CD4-positive, alpha-beta T cell treated with Interleukin-17A for 1 hour (primary cell): ENCODE data around the gene TBC1D19.
A peak's percentile ranks its signal among the peaks of the same experiment; 100 is the strongest.
"Not testable (repeated sequence)": the region's sequence is repeated elsewhere in the genome, so short reads cannot be mapped to it uniquely, and the experiment has no call there.

Experiments
- DNase-seq: peaks from one replicate; pipeline ENCODE4 v3.0.0-alpha.2; 2020

The TBC1D19 gene, protein sequence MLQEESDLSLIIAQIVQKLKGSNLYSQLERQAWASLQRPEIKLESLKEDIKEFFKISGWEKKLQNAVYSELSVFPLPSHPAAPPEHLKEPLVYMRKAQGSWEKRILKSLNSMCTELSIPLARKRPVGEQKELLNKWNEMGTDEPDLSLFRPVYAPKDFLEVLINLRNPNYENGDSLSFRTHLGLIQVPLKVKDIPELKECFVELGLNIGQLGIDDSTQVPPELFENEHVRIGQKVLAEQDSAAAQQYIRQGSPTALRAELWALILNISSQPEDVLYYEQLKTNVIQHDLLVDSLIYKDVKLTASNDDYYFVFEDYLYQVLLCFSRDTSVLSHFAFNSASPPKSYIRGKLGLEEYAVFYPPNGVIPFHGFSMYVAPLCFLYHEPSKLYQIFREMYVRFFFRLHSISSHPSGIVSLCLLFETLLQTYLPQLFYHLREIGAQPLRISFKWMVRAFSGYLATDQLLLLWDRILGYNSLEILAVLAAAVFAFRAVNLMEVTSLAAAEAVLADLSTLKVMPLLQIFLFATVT

DNA sequence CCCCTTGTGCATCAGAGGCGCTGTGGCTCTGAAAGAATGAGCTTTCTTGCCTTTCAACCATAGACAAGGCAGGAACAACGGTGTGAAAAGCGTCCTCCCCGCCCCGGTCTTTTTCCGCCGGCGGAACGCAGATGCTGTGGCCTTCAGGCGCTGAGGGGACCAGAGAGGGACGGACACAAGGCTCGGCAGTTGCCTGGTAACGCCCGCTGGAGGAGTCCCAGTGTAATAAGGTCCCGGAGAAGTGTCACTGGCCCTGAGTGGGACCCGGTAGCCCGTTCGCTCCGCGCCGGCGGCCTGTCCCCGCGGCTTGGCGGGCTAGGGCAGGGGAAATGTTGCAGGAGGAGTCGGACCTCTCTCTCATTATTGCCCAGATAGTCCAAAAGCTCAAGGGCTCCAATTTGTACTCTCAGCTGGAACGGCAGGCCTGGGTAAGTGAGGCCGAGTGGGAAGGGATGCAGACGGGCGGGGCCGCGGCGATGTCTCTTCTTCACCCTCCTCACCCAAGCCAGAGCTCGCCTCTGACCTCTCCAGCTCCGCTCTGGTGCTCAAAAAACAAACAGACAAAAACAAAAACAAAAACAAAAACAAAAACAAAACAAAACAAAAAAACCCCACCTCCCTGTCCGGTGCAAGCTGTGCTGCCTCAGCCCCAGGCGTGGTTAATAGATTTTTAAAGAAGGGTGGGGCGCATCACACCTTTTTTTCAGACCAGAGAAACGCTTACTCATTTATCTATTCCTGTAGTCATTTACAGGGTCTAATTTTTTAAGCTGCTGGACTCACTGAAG lies at the start of gene TBC1D19:
Gene TBC1D19 (plus strand): TSS at position 220 of the 788 bp plus-strand sequence. CDS start 110 bp downstream, at position 330.
- peak; percentile 92 for DNase-seq

DNA sequence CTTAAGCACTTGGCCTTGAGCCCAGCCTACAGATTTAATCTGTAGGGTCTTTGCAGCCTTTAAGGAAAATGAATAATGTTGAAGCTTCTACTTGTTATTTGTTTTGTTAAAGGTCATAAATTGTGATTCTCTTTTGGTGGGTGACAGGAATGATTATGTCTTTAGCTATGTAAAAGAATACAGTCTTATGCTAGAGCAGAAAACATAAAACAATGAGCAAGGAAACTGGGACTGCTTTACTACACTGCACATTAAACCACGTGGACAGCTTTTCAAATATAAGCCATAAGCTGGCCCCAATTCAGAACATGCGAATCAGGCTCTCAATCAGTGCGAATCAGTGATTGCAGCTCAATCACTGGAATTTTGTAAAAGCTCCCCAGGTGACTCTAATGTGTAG lies 40.9 kb upstream of the TBC1D19 start:
- no peak for DNase-seq

DNA sequence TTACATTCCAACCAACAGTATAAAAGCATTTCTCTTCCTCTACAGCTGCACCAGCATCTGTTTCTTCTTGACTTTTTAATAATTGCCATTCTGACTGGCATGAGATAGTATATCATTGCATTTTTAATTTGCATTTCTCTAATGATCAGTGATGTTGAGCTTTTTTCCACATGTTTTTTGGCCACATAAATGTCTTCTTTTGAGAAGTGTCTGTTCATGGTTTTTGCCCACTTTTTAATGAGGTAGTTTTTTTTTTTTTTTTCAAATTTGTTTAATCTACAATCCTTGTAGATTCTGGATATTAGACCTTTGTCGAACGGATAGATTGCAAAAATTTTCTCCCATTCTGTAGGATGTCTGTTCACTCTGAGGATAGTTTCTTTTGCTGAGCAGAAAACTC lies 39.5 kb upstream of the TBC1D19 start:
- DNase-seq = no peak

DNA sequence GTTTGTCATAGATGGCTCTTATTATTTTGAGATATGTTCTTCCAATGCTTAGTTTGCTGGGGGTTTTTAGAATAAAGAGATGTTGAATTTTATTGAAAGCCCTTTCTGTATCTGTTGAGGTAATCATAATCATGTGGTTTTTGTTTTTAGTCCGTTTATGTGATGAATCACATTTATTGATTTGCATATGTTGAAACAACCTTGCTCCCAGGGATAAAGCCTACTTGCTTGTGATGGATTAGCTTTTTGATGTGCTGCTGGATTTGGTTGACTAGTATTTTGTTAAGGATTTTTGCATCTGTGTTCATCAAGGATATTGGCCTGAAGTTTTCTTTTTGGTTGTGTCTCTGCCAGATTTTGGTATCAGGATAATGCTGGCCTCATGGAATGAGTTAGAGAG lies 35.5 kb upstream of the TBC1D19 start:
- not testable (repeated sequence) for DNase-seq

- DNase-seq = no peak
These were observed 26.7 kb upstream of the TBC1D19 start for GRCh38 chr4:26557164-26557563.

- DNase-seq = no peak
These were observed 25.6 kb upstream of the TBC1D19 start for GRCh38 chr4:26558166-26558895.

GRCh38 chr4:26566133-26566532 lies 17.8 kb upstream of the TBC1D19 start:
- no peak for DNase-seq

DNA sequence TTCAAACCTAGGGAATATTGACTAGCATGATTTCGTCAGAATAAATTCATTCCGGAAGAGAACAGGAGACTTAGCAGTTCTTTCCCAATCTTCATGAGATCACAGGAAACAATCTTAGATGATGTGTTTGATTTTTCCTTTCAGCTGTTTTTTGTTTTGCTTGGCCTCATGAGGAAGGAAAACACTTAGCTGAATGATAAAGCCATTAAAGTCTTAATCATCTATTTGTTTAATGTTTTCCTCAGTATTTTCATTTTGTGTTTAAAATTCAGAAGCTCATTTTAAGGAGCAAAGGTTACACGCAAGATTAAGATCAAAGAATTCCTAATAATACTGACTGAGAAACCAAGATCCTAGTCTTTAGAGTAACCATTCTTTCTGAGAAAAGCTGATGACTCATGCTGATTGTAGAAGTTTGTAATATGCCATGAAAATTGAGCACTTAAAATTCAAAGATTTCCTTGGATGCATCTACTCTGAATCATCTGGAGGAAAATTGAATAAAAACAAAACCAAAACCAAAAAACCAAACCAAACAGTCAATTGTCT lies 15.4 kb upstream of the TBC1D19 start:
- DNase-seq = no peak

- DNase-seq = no peak
These were observed 13.3 kb upstream of the TBC1D19 start for GRCh38 chr4:26570596-26570995.

- DNase-seq = no peak
These were observed 10.5 kb upstream of the TBC1D19 start for GRCh38 chr4:26573389-26573794.

DNA sequence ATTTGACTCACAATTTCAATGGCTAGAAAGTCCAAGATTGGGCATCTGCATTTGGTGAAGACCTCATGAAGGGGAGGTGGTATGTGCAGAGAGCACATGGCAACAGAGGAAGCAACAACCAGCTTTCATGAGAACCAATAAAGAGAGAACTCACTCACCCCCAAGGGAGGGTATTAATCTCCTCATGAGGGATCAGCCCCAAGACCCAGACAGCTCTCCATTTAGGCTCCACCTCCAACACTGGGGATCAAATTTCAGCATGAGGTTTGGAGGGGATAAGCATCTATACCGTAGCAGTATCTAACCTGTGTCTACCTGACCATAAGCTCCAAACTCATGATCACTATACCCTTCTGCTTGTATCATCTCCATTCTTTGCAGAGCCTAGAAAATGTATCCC lies 9.3 kb upstream of the TBC1D19 start:
- no peak for DNase-seq

DNA sequence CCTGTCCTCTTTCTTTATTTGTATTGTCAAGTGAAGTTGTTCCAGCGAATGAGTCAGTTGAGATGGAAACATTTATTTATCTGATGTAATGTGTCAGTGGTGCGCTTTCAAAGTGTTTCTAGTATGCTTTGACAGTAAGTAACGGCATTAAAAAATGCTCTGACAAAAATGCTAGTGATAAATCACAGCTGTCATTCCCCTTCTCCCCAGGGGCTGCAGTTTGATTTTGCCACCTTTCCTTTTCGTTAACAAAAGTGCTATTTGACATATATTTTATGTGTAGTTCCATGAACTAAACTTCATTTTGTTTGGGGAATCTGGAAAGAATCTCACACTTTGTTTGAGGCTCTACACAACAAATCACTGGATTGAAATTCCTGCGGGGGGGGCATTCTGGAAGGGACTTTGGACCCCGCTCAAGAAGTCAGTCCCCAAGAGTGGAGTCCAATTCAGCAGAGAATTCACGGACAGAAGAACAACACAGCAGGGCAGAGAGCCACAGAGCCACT lies 7.6 kb upstream of the TBC1D19 start:
- no peak for DNase-seq

DNA sequence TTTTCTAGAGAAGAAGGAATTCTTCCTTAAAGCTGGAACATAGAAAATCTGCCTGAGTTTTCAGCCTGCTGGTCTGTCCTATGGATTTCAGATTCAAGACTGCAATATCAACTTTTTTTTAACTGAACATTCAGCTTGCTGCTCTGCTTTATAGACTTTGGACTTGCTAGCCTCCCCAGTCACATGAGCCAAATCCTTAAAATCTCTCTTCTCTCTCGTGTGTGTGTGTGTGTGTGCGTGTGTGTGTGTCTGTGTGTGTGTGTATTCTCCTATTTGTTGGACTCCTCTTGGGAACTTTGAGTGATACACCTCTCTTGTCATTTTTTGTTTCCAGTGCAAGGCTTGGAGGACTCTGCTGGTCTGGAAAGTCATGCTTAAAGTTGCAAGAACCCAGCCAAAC lies 6.8 kb upstream of the TBC1D19 start:
- DNase-seq = no peak

DNA sequence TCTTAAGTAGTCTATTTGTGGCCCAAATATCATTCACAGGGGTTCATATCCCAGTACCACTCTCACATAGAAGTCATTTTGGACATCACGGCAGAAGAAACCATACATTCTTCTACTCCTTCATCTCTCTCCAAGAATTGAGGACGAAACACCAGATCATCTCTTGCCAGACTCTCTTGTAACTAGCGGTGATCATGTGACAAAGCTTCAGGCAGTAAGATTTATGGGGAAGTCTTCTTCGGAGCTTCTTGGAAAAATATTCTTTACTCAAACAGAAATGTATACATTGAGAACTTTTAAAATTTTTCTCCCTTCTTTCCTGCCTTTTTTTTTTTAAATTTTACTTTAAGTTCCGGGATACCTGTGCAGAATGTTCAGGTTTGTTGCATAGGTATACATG lies 4.7 kb upstream of the TBC1D19 start:
- no peak for DNase-seq

DNA sequence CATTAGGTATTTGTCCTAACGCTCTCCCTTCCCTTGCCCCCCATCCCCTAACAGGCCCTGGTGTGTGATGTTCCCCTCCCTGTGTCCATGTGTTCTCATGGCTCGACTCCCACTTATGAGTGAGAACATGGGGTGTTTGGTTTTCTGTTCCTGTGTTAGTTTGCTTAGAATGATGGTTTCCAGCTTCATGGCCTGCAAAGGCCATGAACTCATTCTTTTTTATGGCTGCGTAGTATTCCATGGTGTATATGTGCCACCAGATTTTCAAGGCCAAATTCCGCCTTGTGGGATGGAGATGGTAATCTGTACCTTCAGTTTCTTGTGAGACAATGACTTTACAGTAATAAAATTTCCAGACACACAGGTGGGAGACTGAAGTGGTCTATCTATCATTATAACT lies 2.5 kb upstream of the TBC1D19 start:
- not testable (repeated sequence) for DNase-seq

DNA sequence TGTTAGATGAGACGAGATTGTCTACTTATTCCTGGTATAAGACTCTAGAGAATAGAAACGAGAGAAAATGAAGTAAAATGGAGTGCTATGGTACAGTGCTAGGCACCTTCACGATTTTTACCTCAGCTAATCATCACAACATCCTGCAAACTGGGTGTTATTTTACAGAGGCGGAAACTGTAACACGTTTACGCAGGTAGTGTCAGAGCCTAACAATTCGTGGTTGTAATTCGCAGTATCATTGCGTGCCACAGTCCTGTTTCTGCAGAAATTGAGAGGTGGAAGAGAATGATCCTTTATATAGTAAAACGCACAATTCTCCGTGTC lies 383 bp upstream of the TBC1D19 start:
- no peak for DNase-seq

DNA sequence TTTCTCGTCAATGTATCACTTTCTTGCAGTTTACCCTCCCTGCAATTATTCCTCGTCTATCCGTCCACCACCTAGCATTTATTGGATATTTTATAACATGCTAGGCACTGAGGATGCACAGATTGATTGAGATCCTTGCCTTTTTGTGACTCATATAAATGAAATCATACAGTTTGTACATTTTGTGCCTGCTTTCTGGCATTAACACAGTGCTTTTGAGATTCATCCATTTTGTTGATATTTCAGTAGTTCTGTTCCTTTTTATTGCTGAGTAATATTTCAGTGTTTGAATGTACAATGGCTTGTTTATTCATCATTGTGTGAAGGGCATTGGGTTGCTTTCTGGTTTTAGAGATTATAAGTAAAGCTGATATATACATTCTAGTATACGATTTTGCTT lies 841 bp downstream of the TBC1D19 start:
- no peak for DNase-seq

DNA sequence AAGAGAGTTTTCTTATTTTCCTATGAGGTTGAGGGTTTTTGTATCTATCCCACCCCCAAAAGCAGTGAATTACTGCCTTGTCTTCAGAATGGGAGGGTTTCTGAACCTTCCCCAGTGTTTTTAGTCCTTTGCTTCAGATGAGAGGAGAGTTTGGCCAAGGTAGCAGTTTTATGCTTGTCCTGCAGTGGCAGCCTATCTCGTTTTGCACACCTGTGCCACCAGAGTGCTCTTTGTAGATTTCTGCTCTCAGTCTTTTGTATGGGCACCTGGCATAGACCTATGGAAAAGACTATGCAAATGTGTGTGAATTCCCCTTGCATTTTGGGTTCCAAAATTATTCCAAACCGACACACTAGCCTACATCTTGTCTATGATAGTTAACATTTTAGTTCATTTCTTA lies 5.8 kb downstream of the TBC1D19 start:
- DNase-seq = no peak

- no peak for DNase-seq
These were observed 6.8 kb downstream of the TBC1D19 start for GRCh38 chr4:26590639-26591038.

- not testable (repeated sequence) for DNase-seq
These were observed 9.7 kb downstream of the TBC1D19 start for GRCh38 chr4:26593557-26593956.

DNA sequence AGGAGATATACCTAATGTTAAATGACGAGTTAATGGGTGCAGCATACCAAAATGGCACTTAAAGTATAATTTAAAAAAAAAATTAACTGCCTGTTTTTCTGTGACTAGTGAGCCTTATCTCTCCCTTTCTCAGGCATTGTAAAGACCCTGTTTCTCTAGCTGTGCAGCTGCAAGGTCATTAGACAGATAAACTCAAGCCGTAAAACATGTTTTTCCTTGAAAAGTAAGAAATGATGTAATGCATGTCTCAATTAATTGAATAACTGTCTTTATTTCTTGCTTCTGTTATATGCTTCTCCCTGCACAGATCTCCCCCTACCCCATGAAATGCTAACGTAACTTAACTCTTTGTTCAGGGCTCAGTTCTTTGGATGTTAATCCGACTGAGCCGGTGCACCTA lies 10.5 kb downstream of the TBC1D19 start:
- DNase-seq = no peak

DNA sequence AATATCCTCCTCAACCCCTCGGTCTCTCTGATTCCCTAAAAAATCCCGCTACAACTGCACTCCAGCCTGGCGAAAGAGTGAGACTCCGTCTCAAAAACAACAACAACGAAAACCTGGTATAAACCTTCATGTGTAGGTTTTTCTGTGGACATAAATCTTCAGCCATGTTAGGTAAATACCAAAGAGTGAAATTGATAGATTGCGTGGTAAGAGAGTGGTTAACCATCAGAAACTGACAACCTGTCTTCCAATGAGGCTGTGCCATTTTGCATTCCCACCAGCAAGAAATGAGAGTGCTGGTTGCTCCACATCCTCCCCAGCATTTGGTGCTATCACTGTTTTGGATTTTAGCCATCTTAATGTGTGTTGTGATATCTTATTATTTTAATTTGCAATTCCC lies 10.9 kb downstream of the TBC1D19 start:
- DNase-seq = no peak

- no peak for DNase-seq
These were observed 13.0 kb downstream of the TBC1D19 start for GRCh38 chr4:26596843-26597242.
